HL-60 (cell line): ENCODE data around the gene CNTNAP2.

Experiments used
- POLR2AphosphoS5 ChIP-seq: IDR thresholded peaks from 2 replicates; pipeline ENCODE4 v1.6.1; 2012; ENCODE audit warnings: low read depth
- SPI1 ChIP-seq: IDR thresholded peaks from 2 replicates; pipeline ENCODE4 v1.6.1; 2012; ENCODE audit warnings: low read depth, mild to moderate bottlenecking, borderline replicate concordance
- TF ChIP-seq, protein P1 (sequence below): IDR thresholded peaks from one replicate; pipeline ENCODE4 v1.5.1; 2011; ENCODE audit warnings: low read length, control low read depth, inconsistent platforms; ENCODE audit not compliant: insufficient read depth

GRCh38 chr7:147605323-147605722 lies 1488.7 kb downstream of the CNTNAP2 start:
- TF ChIP-seq, protein P1, sequence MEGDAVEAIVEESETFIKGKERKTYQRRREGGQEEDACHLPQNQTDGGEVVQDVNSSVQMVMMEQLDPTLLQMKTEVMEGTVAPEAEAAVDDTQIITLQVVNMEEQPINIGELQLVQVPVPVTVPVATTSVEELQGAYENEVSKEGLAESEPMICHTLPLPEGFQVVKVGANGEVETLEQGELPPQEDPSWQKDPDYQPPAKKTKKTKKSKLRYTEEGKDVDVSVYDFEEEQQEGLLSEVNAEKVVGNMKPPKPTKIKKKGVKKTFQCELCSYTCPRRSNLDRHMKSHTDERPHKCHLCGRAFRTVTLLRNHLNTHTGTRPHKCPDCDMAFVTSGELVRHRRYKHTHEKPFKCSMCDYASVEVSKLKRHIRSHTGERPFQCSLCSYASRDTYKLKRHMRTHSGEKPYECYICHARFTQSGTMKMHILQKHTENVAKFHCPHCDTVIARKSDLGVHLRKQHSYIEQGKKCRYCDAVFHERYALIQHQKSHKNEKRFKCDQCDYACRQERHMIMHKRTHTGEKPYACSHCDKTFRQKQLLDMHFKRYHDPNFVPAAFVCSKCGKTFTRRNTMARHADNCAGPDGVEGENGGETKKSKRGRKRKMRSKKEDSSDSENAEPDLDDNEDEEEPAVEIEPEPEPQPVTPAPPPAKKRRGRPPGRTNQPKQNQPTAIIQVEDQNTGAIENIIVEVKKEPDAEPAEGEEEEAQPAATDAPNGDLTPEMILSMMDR, result no peak
- no peak for TF ChIP-seq POLR2AphosphoS5
- no peak for TF ChIP-seq SPI1
